CD4-positive, alpha-beta T cell treated with Interferon alpha-2 for 1 hour (primary cell): Measurements from ENCODE around the gene PPIL6.

Experiments used
- DNase-seq, 2 donors: peaks; one replicate each; pipeline ENCODE4 v3.0.0-alpha.2; 2020 to 2022

Gene PPIL6

DNA sequence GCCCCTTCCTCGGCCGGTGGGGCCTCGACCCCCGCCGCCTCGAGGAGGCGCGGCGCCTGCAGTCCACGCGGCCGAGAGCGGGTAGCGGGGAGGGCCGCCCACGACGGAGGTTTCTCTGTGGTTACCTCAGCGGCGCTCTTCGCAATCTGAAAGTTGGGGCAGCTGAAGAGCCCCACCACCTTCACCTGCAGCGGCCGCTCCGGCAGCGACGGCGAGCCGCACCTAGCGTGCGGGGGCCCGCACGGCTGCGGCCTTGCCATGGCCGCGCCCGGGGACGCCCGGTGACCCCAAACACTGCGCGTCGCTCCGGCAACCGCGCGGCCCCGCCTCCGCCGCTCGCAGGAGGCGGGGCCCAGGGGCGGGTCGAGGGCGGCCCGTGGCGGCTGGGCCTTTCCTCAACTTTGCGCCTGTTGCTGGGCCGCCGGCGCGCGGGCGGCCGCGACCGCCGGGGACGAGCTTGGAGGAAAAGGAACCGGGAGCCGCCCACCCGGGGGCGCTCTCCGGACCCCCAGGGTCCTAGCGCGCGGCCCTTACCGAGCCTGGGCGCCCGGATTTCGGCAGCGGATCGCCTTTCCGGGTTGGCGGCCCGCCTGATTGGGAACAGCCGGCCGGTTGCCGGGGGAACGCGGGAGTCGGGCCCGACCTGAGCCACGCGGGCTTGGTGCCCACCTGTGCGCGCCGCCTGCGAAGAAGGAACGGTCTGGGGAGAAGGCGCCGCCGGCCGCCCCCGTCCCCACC, at the start of gene PPIL6, which contains the start of gene SMPD2:
Gene PPIL6 (minus strand): TSS at position 298 of the 738 bp plus-strand sequence. CDS start 38 bp downstream, at position 260.
Gene SMPD2 (plus strand): TSS at position 394 of the 738 bp plus-strand sequence. CDS start 398 bp downstream, outside the sequence.
- peak; percentile 83 to 86 for DNase-seq

- DNase-seq, result no peak
Measured at GRCh38 chr6:109488001-109488400, 47.6 kb upstream of the PPIL6 start.

GRCh38 chr6:109486068-109486467, 45.6 kb upstream of the PPIL6 start:
- DNase-seq, result no peak

- no peak for DNase-seq
Measured at GRCh38 chr6:109485266-109485935, 45.0 kb upstream of the PPIL6 start.

GRCh38 chr6:109484122-109484521, 43.7 kb upstream of the PPIL6 start:
- DNase-seq, result no peak

- no peak for DNase-seq
Measured at GRCh38 chr6:109483735-109484057, 43.3 kb upstream of the PPIL6 start.

- DNase-seq, result peak; percentile 91 to 92
Measured at GRCh38 chr6:109482905-109483734, 42.7 kb upstream of the PPIL6 start, which contains the start of gene ZBTB24. Gene ZBTB24, minus strand, starts transcription at chr6:109483219. Its CDS starts 1,193 bp downstream, at chr6:109482026.

- DNase-seq, result no peak
Measured at GRCh38 chr6:109480993-109481480, 40.6 kb upstream of the PPIL6 start.

DNA sequence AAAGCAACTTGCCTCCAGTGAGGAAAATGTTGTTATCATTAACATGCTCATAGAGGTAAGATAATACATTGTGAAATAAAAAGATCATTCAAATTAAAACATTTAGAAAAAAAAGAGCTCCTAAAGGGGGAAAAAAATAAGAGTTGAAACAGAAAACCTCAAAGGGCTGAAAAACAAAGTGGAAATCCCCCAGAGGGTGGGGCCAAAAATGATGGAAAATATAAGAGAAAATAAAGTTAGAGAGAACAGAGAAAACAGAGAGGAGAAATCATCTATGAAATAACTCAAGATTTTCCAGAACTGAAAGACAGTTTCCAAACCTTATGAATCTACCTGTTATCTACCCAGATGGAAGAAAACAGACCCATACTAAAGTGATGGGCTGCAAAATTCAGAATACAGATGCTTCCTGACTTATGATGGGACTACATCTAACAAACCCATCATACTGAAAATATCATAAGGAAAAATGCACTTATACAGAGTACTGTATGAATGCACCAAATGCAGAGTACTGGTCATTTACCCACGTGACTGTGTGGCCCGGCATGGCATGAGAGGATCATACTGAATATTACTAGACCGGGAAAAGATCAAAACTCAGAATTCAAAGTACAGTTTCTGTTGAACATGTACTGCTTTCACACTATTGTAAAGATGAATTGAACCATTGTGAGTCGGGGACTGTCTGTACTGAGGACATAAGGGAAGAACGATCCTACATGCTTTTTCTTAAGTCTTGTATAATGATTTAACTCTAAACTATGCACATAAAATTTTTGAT, 38.6 kb upstream of the PPIL6 start:
- DNase-seq, result peak in 1 of 2 donors; percentile 46

- no peak for DNase-seq
Measured at GRCh38 chr6:109478222-109478805, 37.9 kb upstream of the PPIL6 start.

GRCh38 chr6:109477725-109478124, 37.3 kb upstream of the PPIL6 start:
- no peak for DNase-seq

GRCh38 chr6:109477184-109477583, 36.8 kb upstream of the PPIL6 start:
- DNase-seq, result no peak

DNA sequence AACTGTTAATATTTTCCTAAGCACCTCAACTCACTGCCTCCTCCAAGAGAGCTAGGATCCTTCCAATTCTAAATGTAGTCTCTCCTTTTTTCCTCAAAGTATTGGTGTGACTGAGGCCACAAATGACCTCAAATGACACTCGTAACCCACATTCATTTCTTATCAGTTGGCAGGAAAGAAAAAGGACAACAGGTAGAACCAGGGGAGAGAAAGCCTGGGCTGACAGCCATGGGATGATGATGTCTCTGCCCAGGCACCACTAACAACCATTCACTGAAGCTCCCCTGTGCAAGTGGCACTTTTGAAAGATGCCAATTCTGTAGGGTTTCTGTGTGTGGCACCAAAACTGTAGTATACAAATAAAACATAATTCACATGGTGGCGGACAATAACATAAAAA, 35.2 kb upstream of the PPIL6 start:
- DNase-seq, result no peak

DNA sequence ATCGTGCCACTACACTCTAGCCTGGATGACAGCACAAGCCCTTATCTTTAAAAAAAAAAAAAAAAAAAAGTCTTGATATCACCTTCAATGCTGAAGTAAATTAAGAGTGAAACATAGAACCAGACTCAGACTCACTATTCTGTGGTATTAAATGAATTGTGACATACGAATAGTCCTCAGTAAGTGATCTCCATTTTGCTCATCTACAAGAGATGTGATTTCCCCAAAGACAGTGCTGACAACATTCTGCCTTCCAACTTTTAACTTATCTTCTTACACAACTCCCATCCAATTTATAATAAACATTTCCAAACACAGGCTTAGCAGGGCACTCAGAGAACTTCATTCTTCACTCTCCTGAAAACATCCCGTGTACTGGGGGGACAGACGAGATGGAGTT, 34.6 kb upstream of the PPIL6 start:
- no peak for DNase-seq

DNA sequence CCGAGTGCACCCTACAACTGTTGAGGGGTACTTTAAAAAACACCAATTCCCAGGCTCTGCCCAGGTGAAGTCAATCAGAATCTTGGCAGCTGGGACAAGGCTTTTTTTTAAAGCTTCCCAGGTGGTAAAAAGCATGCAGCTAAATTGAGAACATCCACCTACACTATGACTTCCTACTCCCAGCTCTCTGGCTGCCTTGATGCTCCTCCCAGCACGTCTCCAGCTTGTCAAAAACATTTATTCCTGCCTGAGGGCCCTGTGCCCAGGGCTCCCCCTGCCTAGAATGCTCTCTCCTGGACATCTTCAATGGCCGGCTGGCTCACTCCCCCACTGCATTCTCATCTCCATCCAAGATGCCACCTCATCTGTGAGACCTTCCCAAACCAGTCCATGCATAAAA, 32.7 kb upstream of the PPIL6 start:
- DNase-seq, result no peak

GRCh38 chr6:109472132-109472995, 31.9 kb upstream of the PPIL6 start:
- no peak for DNase-seq

- no peak for DNase-seq
Measured at GRCh38 chr6:109471105-109471810, 30.8 kb upstream of the PPIL6 start.

GRCh38 chr6:109469591-109470189, 29.3 kb upstream of the PPIL6 start:
- no peak for DNase-seq

DNA sequence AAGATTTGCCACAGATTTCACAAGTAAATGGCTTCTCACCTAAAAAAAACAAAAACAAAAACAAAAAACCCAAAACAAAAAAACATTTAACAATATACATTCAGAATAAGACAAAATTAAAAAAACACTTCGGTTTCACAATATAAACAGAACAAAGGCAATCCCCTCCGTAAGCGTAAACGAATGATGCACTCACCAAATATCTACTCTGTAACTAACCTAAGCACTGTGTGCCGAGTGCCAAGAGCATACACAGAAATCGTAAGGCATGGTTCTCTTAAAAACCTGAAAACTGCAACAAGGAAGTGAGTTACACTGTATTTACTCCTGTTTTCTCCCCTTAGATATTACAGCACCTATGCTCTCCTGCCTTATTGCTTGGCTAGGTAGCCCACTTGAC, 27.3 kb upstream of the PPIL6 start:
- no peak for DNase-seq
